GM12878 (cell line): ENCODE results near the gene SP1. TPM values are rescaled to one million over a fixed set of nuclear protein-coding genes. Genes with fewer than 3 reads are reported as not detected.
A peak's percentile ranks its signal among the peaks of the same experiment; 100 is the strongest.

Source experiments
- BRCA1 ChIP-seq: IDR thresholded peaks from 2 replicates; pipeline ENCODE4 v1.6.1; 2011; ENCODE audit warnings: low read depth, low read length, improper control_type of control experiment
- DPF2 ChIP-seq: fragments of 450-650 bp; IDR thresholded peaks from 2 replicates; pipeline ENCODE4 v1.6.1; 2017; ENCODE audit warnings: mild to moderate bottlenecking
- HCFC1 ChIP-seq: fragments of 150-350 bp; IDR thresholded peaks from 2 replicates; pipeline ENCODE4 v1.6.1; 2014; ENCODE audit warnings: low read length
- KLF5 ChIP-seq: fragments of 450-650 bp; IDR thresholded peaks from 2 replicates; pipeline ENCODE4 v1.6.1; 2014; ENCODE audit warnings: mild to moderate bottlenecking; ENCODE audit not compliant: partially characterized antibody
- LARP7 ChIP-seq: fragments of 450-650 bp; IDR thresholded peaks from 2 replicates; pipeline ENCODE4 v1.6.1; 2017; ENCODE audit warnings: mild to moderate bottlenecking
- NRF1 ChIP-seq: conservative IDR thresholded peaks from 2 replicates; pipeline ENCODE4 v1.6.1; 2011; ENCODE audit warnings: mild to moderate bottlenecking, low read depth, low read length, improper control_type of control experiment
- PAX8 ChIP-seq: fragments of 450-650 bp; IDR thresholded peaks from 2 replicates; pipeline ENCODE4 v1.6.1; 2017; ENCODE audit warnings: mild to moderate bottlenecking, moderate library complexity
- PBX3 ChIP-seq: IDR thresholded peaks from 2 replicates; pipeline ENCODE4 v1.6.1; 2011; ENCODE audit warnings: mild to moderate bottlenecking, low read depth, low read length, moderate library complexity; ENCODE audit not compliant: insufficient replicate concordance
- RELB ChIP-seq: fragments of 450-650 bp; IDR thresholded peaks from 2 replicates; pipeline ENCODE4 v1.6.1; 2017; ENCODE audit warnings: low read depth, mild to moderate bottlenecking, moderate library complexity
- SMAD5 ChIP-seq: IDR thresholded peaks from 2 replicates; pipeline ENCODE4 v1.6.1; 2016; ENCODE audit warnings: antibody characterized with exemption, low read depth
- TARDBP ChIP-seq: IDR thresholded peaks from 2 replicates; pipeline ENCODE4 v1.6.1; 2016; ENCODE audit warnings: borderline replicate concordance
- TCF3 ChIP-seq: IDR thresholded peaks from 2 replicates; pipeline ENCODE4 v1.6.1; 2012; ENCODE audit warnings: low read depth, mild to moderate bottlenecking, low read length, borderline replicate concordance; ENCODE audit not compliant: insufficient read depth
- ZBTB33 ChIP-seq: fragments of 450-650 bp; IDR thresholded peaks from 2 replicates; pipeline ENCODE4 v1.6.1; 2017; ENCODE audit warnings: mild to moderate bottlenecking
- ZNF24 ChIP-seq: fragments of 450-650 bp; IDR thresholded peaks from 2 replicates; pipeline ENCODE4 v1.6.1; 2017; ENCODE audit warnings: antibody characterized with exemption, mild to moderate bottlenecking
- ZSCAN29 ChIP-seq: fragments of 450-650 bp; IDR thresholded peaks from 2 replicates; pipeline ENCODE4 v1.6.1; 2017; ENCODE audit warnings: mild to moderate bottlenecking, moderate library complexity
- polyA plus RNA-seq, 11 experiments: library from polyadenylated mRNA; depleted of rRNA in 4 of 11; unstranded in 6 of 11; stranded (reverse) in 5 of 11; fragments of >200 nt; fragmentation: Nextera tagmentation in 4 of 11; fragmentation: Illumina TruSeq in 1 of 11; extraction: Ambion mirVana in 4 of 11; extraction: Trizol in 1 of 11; gene quantifications; 1 replicate in 1 of 11; 2 replicates in 10 of 11; pipeline versions ENCODE4 v1.2.1 to v1.2.3, GENCODE V29; 2011 to 2016; ENCODE audit warnings: inconsistent platforms in 2 of 11, missing spikeins in 2 of 11, low read depth in 1 of 11
- total RNA-seq, 4 experiments: library from RNA; depleted of rRNA in 3 of 4; stranded (reverse); fragments of >200 nt in 3 of 4; fragmentation: Illumina TruSeq in 1 of 4; extraction: Trizol in 1 of 4; gene quantifications; 2 replicates each; pipeline versions ENCODE4 v1.2.1 to v1.2.3, GENCODE V29; 2013 to 2021
- TF ChIP-seq, protein P1 (sequence below): fragments of 450-650 bp; IDR thresholded peaks from 2 replicates; pipeline ENCODE4 v1.6.1; 2018; ENCODE audit warnings: borderline replicate concordance, mild to moderate bottlenecking; ENCODE audit not compliant: partially characterized antibody
- TF ChIP-seq, protein P2 (sequence below): fragments of 450-650 bp; IDR thresholded peaks from 2 replicates; pipeline ENCODE4 v1.6.1; 2016; ENCODE audit warnings: mild to moderate bottlenecking, moderate library complexity, borderline replicate concordance

The SP1 gene
- total and polyA plus RNA-seq, 10 of the 15 experiments (the other 5 are each of a cell fraction or from before 2014, with no cell fraction given): 3.3 to 52.0 (median 25.2) TPM

DNA sequence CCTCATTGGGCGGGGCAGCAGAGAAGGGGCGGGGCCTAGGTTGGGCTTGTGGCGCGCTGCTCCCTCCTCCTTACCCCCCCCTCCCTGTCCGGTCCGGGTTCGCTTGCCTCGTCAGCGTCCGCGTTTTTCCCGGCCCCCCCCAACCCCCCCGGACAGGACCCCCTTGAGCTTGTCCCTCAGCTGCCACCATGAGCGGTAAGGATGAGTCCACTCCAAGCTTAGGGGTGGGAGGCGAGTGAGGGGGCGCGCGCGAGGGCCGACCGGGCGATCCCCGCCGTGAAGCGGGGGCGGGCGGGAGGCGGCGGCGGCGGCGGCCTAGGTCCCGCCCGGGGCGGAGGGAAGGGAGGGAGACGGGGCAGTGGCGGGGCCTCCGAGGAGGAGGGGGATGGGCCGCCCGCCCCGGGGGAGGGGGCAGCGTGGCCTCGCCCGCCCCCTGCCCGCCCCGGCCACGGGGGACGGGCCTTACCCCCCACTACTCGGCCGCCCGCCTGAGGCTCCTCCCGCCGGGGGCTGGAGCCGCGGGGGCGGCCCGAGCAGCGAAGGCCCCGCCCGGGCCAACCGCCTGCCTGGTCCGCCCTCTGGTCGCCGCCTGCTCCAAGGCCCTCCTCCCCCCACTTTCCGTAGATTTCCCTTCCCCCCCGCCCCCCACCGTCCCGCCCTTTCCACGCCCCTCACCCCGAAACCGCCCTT, at the start of gene SP1 (continued):
- TF ChIP-seq PBX3 (no peak), ZBTB33 (no peak), ZSCAN29 (no peak), PAX8 (no peak), DPF2 (no peak; the same call in 1 of the 2 replicates), SMAD5 (no peak), ZNF24 (no peak), KLF5 (no peak), LARP7 (0 out of 2 replicates have a peak, but pooled peaks have one; percentile 53), BRCA1 (0 out of 2 replicates have a peak, but pooled peaks have one; percentile 1), TCF3 (peak; percentile 44; the same call in 1 of the 2 replicates), RELB (no peak), HCFC1 (0 out of 2 replicates have a peak, but pooled peaks have one; percentile 19), NRF1 (no peak), TARDBP (no peak)
- TF ChIP-seq, protein P1, sequence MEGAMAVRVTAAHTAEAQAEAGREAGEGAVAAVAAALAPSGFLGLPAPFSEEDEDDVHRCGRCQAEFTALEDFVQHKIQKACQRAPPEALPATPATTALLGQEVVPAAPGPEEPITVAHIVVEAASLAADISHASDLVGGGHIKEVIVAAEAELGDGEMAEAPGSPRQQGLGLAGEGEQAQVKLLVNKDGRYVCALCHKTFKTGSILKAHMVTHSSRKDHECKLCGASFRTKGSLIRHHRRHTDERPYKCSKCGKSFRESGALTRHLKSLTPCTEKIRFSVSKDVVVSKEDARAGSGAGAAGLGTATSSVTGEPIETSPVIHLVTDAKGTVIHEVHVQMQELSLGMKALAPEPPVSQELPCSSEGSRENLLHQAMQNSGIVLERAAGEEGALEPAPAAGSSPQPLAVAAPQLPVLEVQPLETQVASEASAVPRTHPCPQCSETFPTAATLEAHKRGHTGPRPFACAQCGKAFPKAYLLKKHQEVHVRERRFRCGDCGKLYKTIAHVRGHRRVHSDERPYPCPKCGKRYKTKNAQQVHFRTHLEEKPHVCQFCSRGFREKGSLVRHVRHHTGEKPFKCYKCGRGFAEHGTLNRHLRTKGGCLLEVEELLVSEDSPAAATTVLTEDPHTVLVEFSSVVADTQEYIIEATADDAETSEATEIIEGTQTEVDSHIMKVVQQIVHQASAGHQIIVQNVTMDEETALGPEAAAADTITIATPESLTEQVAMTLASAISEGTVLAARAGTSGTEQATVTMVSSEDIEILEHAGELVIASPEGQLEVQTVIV: no peak
- TF ChIP-seq, protein P2, sequence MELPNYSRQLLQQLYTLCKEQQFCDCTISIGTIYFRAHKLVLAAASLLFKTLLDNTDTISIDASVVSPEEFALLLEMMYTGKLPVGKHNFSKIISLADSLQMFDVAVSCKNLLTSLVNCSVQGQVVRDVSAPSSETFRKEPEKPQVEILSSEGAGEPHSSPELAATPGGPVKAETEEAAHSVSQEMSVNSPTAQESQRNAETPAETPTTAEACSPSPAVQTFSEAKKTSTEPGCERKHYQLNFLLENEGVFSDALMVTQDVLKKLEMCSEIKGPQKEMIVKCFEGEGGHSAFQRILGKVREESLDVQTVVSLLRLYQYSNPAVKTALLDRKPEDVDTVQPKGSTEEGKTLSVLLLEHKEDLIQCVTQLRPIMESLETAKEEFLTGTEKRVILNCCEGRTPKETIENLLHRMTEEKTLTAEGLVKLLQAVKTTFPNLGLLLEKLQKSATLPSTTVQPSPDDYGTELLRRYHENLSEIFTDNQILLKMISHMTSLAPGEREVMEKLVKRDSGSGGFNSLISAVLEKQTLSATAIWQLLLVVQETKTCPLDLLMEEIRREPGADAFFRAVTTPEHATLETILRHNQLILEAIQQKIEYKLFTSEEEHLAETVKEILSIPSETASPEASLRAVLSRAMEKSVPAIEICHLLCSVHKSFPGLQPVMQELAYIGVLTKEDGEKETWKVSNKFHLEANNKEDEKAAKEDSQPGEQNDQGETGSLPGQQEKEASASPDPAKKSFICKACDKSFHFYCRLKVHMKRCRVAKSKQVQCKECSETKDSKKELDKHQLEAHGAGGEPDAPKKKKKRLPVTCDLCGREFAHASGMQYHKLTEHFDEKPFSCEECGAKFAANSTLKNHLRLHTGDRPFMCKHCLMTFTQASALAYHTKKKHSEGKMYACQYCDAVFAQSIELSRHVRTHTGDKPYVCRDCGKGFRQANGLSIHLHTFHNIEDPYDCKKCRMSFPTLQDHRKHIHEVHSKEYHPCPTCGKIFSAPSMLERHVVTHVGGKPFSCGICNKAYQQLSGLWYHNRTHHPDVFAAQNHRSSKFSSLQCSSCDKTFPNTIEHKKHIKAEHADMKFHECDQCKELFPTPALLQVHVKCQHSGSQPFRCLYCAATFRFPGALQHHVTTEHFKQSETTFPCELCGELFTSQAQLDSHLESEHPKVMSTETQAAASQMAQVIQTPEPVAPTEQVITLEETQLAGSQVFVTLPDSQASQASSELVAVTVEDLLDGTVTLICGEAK: no peak
